ENCODE measurements around the gene PTPN4.

DNA sequence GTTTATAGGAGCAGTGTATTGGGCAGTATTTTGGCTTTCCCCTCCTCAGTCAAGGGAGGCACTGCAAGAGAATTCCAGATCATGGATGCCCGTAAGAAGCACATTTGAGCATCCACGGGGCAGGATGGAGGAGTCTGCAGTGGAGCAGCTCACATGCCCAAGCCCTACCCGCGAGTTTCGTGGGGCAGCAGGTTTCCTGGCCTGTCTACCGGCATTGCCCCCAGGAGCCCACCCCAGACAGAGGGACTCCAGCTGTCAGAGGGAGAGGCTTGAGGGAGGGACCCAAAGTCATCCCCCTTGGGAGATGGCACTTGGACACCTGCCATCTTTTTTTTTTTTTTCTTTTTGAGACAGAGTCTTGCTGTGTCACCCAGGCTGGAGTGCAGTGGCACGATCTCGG, 49.4 kb upstream of the PTPN4 start:
- TF ChIP-seq, protein P1, sequence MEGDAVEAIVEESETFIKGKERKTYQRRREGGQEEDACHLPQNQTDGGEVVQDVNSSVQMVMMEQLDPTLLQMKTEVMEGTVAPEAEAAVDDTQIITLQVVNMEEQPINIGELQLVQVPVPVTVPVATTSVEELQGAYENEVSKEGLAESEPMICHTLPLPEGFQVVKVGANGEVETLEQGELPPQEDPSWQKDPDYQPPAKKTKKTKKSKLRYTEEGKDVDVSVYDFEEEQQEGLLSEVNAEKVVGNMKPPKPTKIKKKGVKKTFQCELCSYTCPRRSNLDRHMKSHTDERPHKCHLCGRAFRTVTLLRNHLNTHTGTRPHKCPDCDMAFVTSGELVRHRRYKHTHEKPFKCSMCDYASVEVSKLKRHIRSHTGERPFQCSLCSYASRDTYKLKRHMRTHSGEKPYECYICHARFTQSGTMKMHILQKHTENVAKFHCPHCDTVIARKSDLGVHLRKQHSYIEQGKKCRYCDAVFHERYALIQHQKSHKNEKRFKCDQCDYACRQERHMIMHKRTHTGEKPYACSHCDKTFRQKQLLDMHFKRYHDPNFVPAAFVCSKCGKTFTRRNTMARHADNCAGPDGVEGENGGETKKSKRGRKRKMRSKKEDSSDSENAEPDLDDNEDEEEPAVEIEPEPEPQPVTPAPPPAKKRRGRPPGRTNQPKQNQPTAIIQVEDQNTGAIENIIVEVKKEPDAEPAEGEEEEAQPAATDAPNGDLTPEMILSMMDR (IDR thresholded peaks at IDR 0.05) = no peak
- no peak for TF ChIP-seq POLR2A (IDR thresholded peaks at IDR 0.05)

Measured in uterus (tissue), 2 donors.